Measurements from ENCODE around the gene TMEM51.

TMEM51 gene

GRCh38 chr1:15146142-15146680 is 7.3 kb upstream of the TMEM51 start:
- no peak for DNase-seq (ENCODE audit: low read depth)
- no peak for TF ChIP-seq CTCF (IDR thresholded peaks at IDR 0.05; ENCODE audit: insufficient read depth, low read depth, low read length, missing control alignments)
- H3K4me3 ChIP-seq (ENCODE audit: low read length) = no peak overlapping the region

- DNase-seq (ENCODE audit: low read depth) = no peak
- no peak overlapping the region for H3K4me3 ChIP-seq (ENCODE audit: low read length)
- no peak for TF ChIP-seq CTCF (IDR thresholded peaks at IDR 0.05; ENCODE audit: insufficient read depth, low read depth, low read length, missing control alignments)
Observed at GRCh38 chr1:15146971-15147376, 6.6 kb upstream of the TMEM51 start.

GRCh38 chr1:15148004-15148403 is 5.5 kb upstream of the TMEM51 start:
- no peak for TF ChIP-seq CTCF (IDR thresholded peaks at IDR 0.05; ENCODE audit: insufficient read depth, low read depth, low read length, missing control alignments)
- H3K4me3 ChIP-seq (ENCODE audit: low read length) = no peak overlapping the region
- DNase-seq (ENCODE audit: low read depth) = no peak

GRCh38 chr1:15148475-15148874 is 5.1 kb upstream of the TMEM51 start:
- DNase-seq (ENCODE audit: low read depth) = peak; percentile 79
- no peak for TF ChIP-seq CTCF (IDR thresholded peaks at IDR 0.05; ENCODE audit: insufficient read depth, low read depth, low read length, missing control alignments)
- H3K4me3 ChIP-seq (ENCODE audit: low read length) = no peak overlapping the region

- H3K4me3 ChIP-seq (ENCODE audit: low read length) = no peak overlapping the region
- DNase-seq (ENCODE audit: low read depth) = no peak
- no peak for TF ChIP-seq CTCF (IDR thresholded peaks at IDR 0.05; ENCODE audit: insufficient read depth, low read depth, low read length, missing control alignments)
Observed at GRCh38 chr1:15148941-15149340, 4.6 kb upstream of the TMEM51 start.

- no peak overlapping the region for H3K4me3 ChIP-seq (ENCODE audit: low read length)
- no peak for TF ChIP-seq CTCF (IDR thresholded peaks at IDR 0.05; ENCODE audit: insufficient read depth, low read depth, low read length, missing control alignments)
- DNase-seq (ENCODE audit: low read depth) = no peak
Observed at GRCh38 chr1:15150376-15150775, 3.2 kb upstream of the TMEM51 start.

GRCh38 chr1:15151377-15151806 is 2.2 kb upstream of the TMEM51 start:
- TF ChIP-seq CTCF (IDR thresholded peaks at IDR 0.05; ENCODE audit: insufficient read depth, low read depth, low read length, missing control alignments) = no peak
- H3K4me3 ChIP-seq (ENCODE audit: low read length) = no peak overlapping the region
- no peak for DNase-seq (ENCODE audit: low read depth)

Measured in epithelial cell of esophagus (primary cell).